NCI-H82 (cell line): Measurements from ENCODE around the gene PCDHGA2.
A peak's percentile ranks its signal among the peaks of the same experiment; 100 is the strongest.
"Not testable (repeated sequence)": the region's sequence is repeated elsewhere in the genome, so short reads cannot be mapped to it uniquely, and the experiment has no call there.

Source experiments
- DNase-seq: peaks from one replicate; lab custom pipeline; 2025; lab: John Stamatoyannopoulos, UW

Gene PCDHGA2

DNA sequence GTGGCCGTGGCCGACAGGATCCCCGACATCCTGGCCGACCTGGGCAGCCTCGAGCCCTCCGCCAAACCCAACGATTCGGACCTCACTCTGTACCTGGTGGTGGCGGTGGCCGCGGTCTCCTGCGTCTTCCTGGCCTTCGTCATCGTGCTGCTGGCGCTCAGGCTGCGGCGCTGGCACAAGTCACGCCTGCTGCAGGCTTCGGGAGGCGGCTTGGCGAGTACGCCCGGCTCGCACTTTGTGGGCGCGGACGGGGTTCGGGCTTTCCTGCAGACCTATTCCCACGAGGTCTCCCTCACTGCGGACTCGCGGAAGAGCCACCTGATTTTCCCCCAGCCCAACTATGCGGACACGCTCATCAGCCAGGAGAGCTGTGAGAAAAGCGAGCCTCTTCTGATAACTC is 7.5 kb downstream of the PCDHGA2 start:
- not testable (repeated sequence) for DNase-seq

DNA sequence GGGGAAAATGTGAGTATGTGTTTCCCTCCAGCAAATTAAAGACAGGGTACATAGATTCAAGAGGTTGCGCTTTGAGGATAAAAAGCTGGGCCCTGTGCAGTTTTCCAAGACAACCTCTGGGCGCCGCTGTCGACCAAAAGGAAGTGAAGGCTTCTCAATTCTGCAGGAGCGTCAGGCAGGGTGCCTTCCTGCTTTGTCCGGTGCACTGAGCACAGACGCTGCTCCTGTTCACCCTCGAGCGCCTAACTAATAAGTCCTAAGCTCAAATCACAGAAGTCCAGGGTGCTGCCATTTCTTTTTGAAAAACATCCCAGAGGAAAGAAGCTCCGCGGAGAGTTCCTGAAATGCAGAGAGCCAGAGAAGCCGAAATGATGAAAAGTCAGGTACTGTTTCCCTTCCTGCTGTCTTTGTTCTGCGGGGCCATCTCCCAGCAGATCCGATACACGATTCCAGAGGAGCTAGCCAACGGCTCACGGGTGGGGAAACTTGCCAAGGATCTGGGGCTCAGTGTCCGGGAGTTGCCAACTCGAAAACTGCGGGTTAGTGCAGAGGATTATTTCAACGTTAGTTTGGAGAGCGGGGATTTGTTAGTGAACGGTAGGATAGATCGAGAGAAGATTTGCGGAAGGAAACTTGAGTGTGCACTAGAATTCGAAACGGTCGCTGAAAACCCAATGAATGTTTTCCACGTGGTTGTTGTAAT is 11.5 kb downstream of the PCDHGA2 start, which contains the start of gene PCDHGB1:
Gene PCDHGB1 (plus strand): TSS at position 183 of the 703 bp plus-strand sequence. CDS start 162 bp downstream, at position 345.
- DNase-seq: peak; percentile 78

DNA sequence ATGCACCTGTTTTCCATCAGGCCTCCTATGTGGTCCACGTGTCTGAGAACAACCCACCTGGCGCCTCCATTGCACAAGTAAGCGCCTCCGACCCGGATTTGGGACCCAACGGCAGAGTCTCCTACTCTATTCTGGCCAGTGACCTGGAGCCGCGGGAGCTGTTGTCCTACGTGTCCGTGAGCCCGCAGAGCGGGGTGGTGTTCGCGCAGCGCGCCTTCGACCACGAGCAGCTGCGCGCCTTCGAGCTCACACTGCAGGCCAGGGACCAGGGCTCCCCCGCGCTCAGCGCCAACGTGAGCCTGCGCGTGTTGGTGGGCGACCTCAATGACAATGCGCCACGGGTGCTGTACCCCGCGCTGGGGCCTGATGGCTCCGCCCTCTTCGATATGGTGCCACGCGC is 13.0 kb downstream of the PCDHGA2 start:
- DNase-seq: no peak

DNA sequence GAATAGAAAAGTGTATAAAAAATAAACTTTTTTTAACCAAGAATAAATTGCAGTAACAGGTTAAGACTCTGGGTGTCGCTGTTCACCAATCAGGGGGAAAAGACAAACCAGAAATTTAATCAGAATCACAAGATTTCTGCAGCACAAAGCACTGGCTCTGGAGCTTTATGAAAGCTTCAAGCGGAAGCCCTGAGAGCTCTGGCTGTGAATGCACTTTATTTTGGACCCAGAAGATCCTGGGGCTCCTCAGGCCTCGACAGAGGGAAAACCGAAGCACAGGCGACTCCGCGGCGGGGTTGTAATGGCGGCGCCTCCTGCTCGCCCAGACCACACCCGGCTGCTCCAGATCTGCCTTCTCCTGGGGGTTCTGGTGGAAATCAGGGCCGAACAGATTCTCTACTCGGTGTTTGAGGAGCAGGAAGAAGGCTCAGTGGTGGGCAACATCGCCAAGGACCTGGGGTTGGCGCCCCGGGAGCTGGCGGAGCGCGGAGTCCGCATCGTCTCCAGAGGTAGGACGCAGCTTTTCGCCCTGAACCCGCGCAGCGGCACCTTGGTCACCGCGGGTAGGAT is 16.4 kb downstream of the PCDHGA2 start, which contains the start of gene PCDHGA4:
Gene PCDHGA4 (plus strand): TSS at position 122 of the 570 bp plus-strand sequence. CDS start 87 bp downstream, at position 209.
- no peak for DNase-seq

DNA sequence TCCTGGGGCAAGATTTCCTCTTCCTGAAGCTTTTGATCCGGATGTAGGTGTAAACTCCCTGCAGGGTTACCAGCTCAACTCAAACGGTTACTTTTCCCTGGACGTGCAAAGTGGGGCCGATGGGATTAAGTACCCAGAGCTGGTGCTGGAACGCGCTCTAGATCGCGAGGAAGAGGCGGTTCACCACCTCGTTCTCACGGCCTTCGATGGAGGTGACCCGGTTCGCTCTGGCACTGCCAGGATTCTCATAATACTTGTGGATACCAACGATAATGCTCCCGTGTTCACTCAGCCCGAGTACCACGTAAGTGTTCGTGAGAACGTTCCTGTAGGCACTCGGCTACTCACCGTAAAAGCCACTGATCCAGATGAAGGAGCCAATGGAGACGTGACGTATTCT is 17.1 kb downstream of the PCDHGA2 start:
- no peak for DNase-seq

DNA sequence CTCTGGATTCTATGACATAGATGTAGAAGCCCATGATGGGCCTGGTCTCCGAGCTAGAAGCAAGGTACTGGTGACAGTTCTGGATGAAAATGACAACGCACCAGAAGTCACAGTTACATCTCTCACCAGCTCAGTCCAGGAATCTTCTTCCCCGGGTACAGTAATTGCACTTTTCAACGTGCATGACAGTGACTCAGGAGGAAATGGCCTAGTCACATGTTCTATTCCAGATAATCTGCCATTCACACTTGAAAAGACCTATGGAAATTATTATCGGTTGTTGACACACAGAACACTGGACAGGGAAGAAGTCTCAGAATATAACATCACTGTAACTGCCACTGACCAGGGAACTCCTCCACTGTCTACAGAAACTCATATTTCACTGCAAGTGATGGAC is 17.6 kb downstream of the PCDHGA2 start:
- no peak for DNase-seq

DNA sequence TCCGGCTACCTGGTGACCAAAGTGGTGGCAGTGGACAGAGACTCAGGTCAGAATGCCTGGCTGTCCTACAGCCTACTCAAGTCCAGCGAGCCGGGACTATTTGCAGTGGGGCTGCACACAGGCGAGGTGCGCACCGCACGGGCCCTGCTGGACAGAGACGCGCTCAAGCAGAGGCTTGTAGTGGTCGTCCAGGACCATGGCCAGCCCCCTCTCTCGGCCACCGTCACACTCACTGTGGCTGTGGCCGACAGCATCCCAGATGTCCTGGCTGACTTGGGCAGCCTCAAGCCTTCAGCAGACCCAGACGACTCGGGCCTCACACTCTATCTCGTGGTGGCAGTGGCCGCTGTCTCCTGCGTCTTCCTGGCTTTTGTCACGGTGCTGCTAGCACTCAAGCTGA is 18.4 kb downstream of the PCDHGA2 start:
- DNase-seq: no peak

DNA sequence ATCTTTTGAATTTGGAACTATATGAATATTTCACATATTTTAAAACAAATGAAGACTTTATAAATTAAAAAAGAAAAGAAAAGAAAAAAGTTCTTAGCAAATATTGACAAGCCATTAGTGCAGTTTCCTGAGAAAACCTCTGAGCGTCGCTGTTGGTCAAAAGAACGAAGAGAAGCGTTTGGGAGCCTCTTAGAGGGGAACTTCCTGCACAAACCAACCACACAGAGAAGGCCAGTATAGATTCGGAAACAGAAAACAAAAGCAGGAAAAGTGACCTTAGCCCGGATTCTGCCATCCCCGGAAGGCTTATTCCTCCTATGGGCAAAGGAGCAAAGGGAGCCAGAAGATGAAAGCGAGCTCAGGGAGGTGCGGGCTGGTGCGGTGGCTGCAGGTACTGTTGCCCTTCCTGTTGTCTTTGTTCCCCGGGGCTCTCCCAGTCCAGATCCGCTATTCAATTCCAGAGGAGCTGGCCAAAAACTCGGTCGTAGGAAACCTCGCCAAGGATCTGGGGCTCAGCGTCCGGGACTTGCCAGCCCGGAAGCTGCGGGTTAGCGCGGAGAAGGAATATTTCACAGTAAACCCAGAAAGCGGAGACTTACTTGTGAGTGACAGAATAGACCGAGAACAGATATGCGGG is 21.3 kb downstream of the PCDHGA2 start, which contains the start of gene PCDHGB2:
Gene PCDHGB2 (plus strand): TSS at position 205 of the 637 bp plus-strand sequence. CDS start 142 bp downstream, at position 347.
- DNase-seq: peak; percentile 4

DNA sequence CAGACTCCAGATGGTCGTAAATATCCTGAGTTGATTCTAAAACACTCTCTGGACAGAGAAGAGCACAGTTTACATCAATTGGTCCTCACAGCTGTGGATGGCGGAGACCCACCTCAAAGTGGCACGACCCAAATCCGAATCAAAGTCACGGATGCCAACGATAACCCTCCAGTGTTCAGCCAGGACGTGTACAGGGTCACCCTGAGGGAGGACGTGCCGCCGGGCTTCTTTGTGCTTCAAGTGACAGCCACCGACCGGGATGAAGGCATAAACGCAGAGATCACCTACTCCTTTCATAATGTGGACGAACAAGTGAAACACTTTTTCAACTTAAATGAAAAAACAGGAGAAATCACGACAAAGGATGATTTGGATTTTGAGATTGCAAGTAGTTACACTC is 22.1 kb downstream of the PCDHGA2 start:
- DNase-seq: no peak

DNA sequence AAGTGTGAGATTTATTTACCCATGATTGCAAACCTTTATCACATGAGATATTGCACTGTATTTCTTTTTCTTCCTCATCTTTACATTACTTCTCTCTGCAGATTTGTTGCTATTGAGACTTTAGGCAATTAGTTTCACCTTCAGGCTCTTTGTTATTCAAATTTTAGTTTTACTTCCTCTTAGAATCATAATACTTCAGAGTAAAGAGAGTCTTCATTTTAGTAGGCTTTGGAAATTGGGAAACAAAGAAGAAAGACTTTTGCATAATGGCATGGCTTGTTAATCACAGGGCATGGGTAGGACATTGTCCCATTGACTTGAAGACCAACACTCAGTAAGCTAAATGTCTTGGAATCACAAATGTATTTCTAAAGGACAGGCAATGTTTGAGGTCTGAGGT is 24.2 kb downstream of the PCDHGA2 start:
- no peak for DNase-seq

DNA sequence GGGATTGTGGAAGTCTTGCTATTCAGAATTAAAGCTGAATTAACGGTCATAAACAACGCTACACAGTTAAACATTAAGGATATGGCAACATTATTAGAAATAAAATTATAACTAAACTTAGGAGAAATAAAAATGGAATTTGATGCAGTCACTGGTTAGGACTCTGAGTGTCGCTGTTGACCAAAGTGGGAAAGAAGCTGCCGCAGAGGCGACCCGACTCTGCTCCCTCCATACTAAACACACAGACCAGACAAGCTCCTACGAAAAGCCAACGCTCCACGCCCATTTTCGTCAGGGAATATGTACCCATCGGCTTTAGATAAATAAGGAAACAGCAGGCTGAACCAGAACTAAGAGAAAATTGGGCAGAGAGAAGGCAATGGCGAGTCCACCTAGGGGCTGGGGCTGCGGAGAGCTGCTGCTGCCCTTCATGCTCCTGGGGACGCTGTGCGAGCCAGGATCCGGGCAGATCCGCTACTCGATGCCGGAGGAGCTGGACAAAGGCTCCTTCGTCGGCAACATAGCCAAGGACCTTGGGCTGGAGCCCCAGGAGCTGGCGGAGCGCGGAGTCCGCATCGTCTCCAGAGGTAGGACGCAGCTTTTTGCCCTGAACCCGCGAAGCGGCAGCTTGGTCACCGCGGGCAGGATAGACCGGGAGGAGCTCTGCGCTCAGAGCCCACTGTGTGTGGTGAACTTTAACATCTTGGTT is 25.5 kb downstream of the PCDHGA2 start, which contains the start of gene PCDHGA5:
Gene PCDHGA5 (plus strand): TSS at position 211 of the 709 bp plus-strand sequence. CDS start 169 bp downstream, at position 380.
- DNase-seq: no peak

DNA sequence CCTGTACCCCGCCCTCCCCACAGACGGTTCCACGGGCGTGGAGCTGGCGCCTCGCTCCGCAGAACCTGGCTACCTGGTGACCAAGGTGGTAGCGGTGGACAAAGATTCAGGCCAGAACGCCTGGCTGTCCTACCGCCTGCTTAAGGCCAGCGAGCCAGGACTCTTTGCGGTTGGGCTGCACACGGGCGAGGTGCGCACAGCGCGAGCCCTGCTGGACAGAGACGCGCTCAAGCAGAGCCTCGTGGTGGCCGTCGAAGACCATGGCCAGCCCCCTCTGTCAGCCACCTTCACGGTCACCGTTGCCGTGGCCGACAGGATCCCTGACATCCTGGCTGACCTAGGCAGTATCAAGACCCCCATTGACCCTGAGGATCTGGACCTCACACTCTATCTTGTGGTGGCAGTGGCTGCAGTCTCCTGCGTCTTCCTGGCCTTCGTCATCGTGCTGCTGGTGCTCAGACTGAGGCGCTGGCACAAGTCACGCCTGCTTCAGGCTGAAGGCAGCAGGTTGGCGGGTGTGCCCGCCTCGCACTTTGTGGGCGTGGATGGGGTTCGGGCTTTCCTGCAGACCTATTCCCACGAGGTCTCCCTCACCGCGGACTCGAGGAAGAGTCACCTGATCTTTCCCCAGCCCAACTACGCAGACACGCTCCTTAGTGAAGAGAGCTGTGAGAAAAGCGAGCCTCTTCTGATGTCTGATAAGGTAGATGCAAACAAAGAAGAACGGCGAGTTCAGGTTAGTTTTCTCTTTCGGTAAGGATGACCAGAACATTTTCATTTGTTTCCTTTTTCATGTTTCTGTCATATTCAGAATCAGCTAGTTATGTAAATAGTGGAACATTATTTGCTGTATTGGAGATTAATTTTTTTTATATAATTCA is 27.7 kb downstream of the PCDHGA2 start:
- DNase-seq: no peak

DNA sequence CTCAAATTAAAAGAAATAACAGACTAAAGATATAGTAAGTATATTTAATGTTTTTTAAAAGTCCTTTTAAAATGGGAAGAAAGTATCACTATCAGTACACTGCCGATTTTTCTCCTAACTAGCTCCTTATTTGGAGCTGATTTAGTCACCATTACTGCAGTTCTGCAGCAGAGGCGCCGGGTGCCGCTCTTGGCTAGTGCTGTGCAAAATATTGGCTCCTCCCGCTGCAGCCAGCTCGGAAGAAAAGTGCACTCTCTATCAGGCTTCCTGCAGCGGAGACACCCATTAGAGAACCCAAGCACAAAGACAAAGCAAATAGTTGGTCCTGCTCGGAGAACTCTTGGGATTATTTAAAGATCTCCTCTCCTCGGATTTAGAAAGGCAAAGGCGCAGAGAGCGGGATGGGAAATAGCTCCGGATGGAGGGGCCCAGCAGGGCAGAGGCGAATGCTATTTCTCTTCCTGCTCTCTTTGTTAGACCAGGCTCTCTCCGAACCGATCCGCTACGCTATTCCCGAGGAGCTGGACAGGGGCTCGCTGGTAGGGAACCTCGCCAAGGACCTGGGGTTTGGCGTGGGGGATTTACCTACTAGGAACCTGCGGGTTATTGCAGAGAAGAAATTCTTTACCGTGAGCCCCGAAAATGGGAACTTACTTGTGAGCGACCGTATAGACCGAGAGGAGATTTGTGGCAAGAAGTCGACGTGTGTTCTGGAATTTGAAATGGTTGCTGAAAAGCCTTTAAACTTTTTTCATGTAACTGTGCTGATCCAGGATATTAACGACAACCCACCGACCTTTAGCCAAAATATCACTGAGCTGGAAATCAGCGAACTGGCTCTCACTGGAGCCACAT is 31.7 kb downstream of the PCDHGA2 start, which contains the start of gene PCDHGB3:
Gene PCDHGB3 (plus strand): TSS at position 249 of the 855 bp plus-strand sequence. CDS start 153 bp downstream, at position 402.
- DNase-seq: peak; percentile 0

DNA sequence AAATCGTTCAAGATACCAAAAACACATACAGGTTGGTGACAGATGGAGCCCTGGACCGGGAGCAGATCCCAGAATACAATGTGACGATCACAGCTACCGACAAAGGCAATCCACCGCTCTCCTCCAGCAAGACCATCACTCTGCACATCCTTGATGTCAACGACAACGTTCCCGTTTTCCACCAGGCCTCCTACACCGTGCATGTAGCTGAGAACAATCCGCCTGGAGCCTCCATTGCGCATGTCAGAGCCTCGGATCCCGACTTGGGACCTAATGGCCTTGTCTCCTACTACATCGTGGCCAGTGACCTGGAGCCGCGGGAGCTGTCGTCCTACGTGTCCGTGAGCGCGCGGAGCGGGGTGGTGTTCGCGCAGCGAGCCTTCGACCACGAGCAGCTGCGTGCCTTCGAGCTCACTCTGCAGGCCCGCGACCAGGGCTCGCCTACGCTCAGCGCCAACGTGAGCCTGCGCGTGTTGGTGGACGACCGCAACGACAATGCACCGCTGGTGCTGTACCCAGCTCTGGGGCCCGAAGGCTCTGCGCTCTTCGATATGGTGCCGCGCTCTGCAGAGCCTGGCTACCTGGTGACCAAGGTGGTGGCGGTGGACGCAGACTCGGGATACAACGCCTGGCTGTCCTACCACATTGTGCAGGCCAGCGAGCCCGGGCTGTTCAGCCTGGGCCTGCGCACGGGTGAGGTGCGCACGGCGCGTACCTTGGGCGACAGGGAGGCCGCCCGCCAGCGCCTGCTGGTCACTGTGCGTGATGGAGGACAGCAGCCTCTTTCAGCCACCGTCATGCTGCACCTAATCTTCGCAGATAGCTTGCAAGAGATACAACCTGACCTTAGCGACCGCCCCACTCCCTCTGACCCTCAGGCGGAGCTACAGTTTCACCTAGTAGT is 33.3 kb downstream of the PCDHGA2 start:
- DNase-seq: no peak

DNA sequence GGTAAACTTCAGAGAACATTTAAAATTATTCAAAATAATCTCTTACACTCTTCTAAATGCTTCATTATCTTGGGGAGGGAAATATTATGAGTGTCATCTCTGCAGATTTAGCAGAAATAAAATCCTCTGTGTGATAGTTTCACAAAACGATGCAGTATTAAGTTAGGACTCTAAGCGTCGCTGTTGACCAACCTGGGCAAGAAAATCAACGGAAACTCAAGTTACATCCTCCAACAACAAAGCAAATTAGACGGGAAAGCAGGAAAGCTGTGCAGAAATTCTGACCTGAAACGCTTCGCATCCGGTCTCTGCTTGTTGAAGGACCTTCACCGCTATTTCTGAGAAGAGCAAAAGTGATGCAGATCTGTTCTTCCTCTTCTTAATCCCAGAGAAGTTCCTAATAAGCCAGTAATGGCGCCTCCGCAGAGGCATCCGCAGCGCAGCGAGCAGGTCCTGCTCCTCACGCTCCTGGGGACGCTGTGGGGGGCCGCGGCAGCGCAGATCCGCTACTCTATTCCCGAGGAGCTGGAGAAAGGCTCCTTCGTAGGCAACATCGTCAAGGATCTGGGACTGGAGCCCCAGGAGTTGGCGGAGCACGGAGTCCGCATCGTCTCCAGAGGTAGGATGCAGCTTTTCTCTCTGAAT is 35.2 kb downstream of the PCDHGA2 start, which contains the start of gene PCDHGA6:
Gene PCDHGA6 (plus strand): TSS at position 219 of the 645 bp plus-strand sequence. CDS start 193 bp downstream, at position 412.
- DNase-seq: no peak

DNA sequence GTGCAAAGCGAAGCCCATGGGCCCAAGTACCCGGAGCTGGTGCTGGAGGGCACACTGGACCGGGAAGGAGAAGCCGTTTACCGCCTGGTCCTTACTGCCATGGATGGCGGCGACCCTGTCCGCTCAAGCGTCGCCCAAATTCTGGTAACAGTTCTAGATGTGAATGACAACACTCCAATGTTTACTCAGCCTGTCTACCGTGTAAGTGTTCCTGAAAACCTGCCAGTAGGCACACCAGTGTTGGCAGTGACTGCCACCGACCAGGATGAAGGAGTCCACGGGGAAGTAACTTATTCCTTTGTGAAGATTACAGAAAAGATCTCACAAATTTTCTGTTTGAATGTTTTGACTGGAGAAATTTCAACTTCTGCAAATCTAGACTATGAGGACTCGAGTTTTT is 36.1 kb downstream of the PCDHGA2 start:
- DNase-seq: no peak

DNA sequence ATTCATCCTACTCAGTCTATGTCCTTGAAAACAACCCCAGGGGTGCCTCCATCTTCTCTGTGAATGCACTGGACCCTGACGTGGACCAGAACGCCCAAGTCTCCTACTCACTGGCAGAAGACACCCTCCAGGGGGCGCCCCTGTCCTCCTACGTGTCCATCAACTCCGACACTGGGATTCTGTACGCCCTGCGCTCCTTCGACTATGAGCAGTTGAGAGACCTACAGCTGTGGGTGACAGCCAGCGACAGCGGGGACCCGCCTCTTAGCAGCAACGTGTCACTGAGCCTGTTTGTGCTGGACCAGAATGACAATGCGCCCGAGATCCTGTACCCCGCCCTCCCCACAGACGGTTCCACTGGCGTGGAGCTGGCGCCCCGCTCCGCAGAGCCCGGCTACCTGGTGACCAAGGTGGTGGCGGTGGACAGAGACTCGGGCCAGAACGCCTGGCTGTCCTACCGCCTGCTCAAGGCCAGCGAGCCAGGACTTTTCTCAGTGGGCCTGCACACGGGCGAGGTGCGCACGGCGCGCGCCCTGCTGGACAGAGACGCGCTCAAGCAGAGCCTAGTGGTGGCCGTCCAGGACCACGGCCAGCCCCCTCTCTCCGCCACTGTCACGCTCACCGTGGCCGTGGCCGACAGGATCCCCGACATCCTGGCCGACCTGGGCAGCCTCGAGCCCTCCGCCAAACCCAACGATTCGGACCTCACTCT is 37.0 kb downstream of the PCDHGA2 start:
- not testable (repeated sequence) for DNase-seq
